Nephron progenitor cell (in vitro differentiated cells): ENCODE data around the gene ST6GALNAC3.

Experiments
- DNase-seq: peaks from one replicate; pipeline ENCODE4 v3.0.0; 2021
- H3K27ac Mint-ChIP-seq: 2 replicates; pipeline ENCODE4 v1.8.0; 2021; ENCODE audit warnings: mild to moderate bottlenecking, moderate library complexity, mixed read lengths
- H3K27me3 Mint-ChIP-seq: 2 replicates; pipeline ENCODE4 v1.8.0; 2021; ENCODE audit warnings: mild to moderate bottlenecking, low read depth, mixed read lengths; ENCODE audit not compliant: poor library complexity
- H3K36me3 Mint-ChIP-seq: 2 replicates; pipeline ENCODE4 v1.8.0; 2021; ENCODE audit warnings: low read depth, mixed read lengths
- H3K4me1 Mint-ChIP-seq: 2 replicates; pipeline ENCODE4 v1.8.0; 2021; ENCODE audit warnings: mixed read lengths
- H3K4me3 Mint-ChIP-seq: 2 replicates; pipeline ENCODE4 v1.8.0; 2021; ENCODE audit warnings: mild to moderate bottlenecking, moderate library complexity, mixed read lengths
- H3K9me3 Mint-ChIP-seq: 2 replicates; pipeline ENCODE4 v1.8.0; 2021; ENCODE audit warnings: mild to moderate bottlenecking, moderate library complexity, mixed read lengths
- TF ChIP-seq, protein P1 (sequence below): fragments of 200-600 bp; sonication (generic); IDR thresholded peaks from 2 replicates; pipeline ENCODE4 v1.5.0; 2021; ENCODE audit warnings: antibody characterized with exemption

Gene ST6GALNAC3

DNA sequence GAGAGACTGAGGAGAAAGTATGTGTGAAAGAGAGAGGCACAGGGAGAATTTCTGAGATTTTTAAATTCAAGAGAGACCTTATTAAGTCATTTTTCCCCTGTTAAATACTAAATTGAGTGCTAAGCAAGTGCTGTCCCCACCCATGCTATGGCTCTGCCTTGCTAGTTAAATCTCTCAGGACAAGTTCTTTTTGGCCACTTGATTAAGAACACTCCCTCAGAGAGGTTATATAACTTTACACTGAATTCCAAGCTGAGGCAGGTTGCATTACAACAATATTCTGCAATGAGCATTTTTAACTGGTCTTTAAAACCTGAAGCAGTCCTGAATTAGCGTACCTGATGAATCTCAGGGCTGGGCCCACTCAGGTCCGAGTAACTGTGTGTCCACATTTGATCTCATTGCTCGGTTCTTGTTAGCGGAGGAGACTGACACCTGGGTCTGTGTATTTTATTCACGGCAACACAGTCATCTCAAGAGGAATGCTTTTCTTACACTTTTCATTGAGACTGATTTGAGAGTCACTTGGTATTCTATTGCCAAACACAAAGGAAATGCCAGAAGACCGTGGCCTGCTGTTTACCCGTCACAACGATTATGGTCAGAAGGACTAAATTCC, 605.1 kb downstream of the ST6GALNAC3 start:
- no peaks in the 10 kb centered on the region for H3K9me3 Mint-ChIP-seq
- H3K4me1 Mint-ChIP-seq, result peaks cover 15% of the 10 kb centered on the region
- no peak overlapping the region for H3K27ac Mint-ChIP-seq
- TF ChIP-seq, protein P1, sequence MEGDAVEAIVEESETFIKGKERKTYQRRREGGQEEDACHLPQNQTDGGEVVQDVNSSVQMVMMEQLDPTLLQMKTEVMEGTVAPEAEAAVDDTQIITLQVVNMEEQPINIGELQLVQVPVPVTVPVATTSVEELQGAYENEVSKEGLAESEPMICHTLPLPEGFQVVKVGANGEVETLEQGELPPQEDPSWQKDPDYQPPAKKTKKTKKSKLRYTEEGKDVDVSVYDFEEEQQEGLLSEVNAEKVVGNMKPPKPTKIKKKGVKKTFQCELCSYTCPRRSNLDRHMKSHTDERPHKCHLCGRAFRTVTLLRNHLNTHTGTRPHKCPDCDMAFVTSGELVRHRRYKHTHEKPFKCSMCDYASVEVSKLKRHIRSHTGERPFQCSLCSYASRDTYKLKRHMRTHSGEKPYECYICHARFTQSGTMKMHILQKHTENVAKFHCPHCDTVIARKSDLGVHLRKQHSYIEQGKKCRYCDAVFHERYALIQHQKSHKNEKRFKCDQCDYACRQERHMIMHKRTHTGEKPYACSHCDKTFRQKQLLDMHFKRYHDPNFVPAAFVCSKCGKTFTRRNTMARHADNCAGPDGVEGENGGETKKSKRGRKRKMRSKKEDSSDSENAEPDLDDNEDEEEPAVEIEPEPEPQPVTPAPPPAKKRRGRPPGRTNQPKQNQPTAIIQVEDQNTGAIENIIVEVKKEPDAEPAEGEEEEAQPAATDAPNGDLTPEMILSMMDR, result no peak
- peaks cover 4% of the 10 kb centered on the region for H3K27me3 Mint-ChIP-seq
- no peak overlapping the region for H3K4me3 Mint-ChIP-seq
- H3K36me3 Mint-ChIP-seq, result no peaks in the 10 kb centered on the region
- no peak for DNase-seq

DNA sequence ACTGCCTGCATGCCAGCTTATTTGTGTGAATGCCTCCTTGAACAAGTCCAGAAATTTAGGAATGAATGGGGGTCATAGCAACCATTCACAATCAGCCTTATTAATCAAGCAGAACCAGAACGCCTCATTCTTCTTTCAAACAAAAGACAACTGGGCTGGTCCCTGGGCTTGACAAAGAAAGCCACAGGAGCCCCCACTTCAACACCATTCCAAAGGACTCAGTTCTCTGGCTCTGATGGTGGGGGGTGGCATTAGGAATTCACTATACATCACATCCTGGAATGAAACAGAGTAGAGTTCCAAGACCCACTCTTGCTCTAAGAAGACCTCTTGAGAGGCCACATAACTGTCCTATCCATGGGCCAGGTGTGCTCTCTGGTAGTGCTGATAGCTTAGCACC, 606.1 kb downstream of the ST6GALNAC3 start:
- no peak overlapping the region for H3K4me3 Mint-ChIP-seq
- no peaks in the 10 kb centered on the region for H3K27me3 Mint-ChIP-seq
- no peak overlapping the region for H3K27ac Mint-ChIP-seq
- TF ChIP-seq, protein P1, result no peak
- no peaks in the 10 kb centered on the region for H3K9me3 Mint-ChIP-seq
- H3K36me3 Mint-ChIP-seq, result no peaks in the 10 kb centered on the region
- DNase-seq, result no peak
- H3K4me1 Mint-ChIP-seq, result peaks cover 10% of the 10 kb centered on the region

DNA sequence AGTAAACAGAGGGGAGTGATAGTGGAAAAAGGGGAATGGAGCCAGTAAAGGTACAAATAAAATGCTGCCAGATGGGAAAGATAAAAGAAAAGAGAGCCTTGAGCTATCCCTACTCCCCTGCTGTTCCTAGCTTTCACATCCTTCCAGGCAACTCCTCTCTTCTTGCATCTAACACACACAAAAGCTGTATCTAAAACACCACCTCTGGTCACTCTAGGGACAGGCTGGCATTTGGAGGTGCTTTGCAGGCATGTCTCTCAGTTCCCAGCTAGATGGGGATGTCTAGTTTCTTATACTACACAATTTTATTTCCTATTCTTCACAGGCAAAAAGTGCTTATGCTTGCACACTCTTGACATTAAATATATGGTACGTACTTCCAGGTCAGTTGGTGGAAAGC, 607.6 kb downstream of the ST6GALNAC3 start:
- Mint-ChIP-seq H3K9me3 (no peaks in the 10 kb centered on the region), H3K4me3 (no peak overlapping the region), H3K4me1 (peaks cover 7% of the 10 kb centered on the region), H3K36me3 (no peaks in the 10 kb centered on the region), H3K27me3 (no peaks in the 10 kb centered on the region), H3K27ac (no peak overlapping the region)
- TF ChIP-seq, protein P1, result no peak
- DNase-seq, result no peak
